NB4 (cell line): ENCODE measurements around the gene SIGLEC12.

ENCODE experiments used
- DNase-seq: peaks from one replicate; pipeline ENCODE4 v3.0.0; 2010; ENCODE audit warnings: low read depth
- H3K4me3 ChIP-seq: one replicate; pipeline ENCODE4 v1.5.1; 2011; ENCODE audit warnings: mild to moderate bottlenecking, low read depth, low read length, moderate library complexity
- MAX ChIP-seq: IDR thresholded peaks from 2 replicates; pipeline ENCODE4 v1.6.1; 2011; ENCODE audit warnings: low read depth, low read length
- MYC ChIP-seq: IDR thresholded peaks from 2 replicates; pipeline ENCODE4 v1.6.1; 2011; ENCODE audit warnings: low read depth, low read length
- POLR2A ChIP-seq: IDR thresholded peaks from 2 replicates; pipeline ENCODE4 v1.6.1; 2011; ENCODE audit warnings: mild to moderate bottlenecking; ENCODE audit not compliant: insufficient read length; ENCODE audit errors: extremely low read depth
- TF ChIP-seq, protein P1 (sequence below): IDR thresholded peaks from one replicate; pipeline ENCODE4 v1.5.1; 2012; ENCODE audit warnings: low read depth, low read length

The SIGLEC12 gene

DNA sequence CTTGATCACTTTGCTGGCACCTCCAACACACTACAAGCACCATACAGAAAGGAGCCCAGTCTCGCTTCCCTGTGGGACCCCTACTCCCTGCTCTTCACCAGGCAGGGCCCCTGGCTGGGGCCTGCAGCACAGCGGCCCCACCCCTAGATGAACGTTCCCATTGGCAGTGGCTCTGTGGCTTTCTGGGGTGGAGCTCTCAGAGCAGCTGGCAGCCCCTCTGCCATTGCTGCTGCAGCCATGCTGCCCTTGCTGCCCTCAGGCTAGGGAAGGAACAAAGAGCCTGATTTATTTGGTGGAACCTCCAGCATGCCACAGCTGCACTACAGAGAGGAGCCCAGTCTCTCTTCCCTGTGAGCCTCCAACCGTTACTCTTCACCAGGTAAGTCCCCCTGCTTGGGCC is 24.1 kb upstream of the SIGLEC12 start:
- DNase-seq, result no peak
- H3K4me3 ChIP-seq, result no peak overlapping the region
- no peak for TF ChIP-seq POLR2A
- TF ChIP-seq, protein P1, sequence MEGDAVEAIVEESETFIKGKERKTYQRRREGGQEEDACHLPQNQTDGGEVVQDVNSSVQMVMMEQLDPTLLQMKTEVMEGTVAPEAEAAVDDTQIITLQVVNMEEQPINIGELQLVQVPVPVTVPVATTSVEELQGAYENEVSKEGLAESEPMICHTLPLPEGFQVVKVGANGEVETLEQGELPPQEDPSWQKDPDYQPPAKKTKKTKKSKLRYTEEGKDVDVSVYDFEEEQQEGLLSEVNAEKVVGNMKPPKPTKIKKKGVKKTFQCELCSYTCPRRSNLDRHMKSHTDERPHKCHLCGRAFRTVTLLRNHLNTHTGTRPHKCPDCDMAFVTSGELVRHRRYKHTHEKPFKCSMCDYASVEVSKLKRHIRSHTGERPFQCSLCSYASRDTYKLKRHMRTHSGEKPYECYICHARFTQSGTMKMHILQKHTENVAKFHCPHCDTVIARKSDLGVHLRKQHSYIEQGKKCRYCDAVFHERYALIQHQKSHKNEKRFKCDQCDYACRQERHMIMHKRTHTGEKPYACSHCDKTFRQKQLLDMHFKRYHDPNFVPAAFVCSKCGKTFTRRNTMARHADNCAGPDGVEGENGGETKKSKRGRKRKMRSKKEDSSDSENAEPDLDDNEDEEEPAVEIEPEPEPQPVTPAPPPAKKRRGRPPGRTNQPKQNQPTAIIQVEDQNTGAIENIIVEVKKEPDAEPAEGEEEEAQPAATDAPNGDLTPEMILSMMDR, result no peak
- TF ChIP-seq MAX, result no peak
- no peak for TF ChIP-seq MYC

GRCh38 chr19:51524666-51525264 is 23.2 kb upstream of the SIGLEC12 start:
- TF ChIP-seq, protein P1, result no peak
- TF ChIP-seq MYC, result no peak
- TF ChIP-seq POLR2A, result no peak
- TF ChIP-seq MAX, result no peak
- DNase-seq, result no peak

GRCh38 chr19:51521781-51522180 is 20.2 kb upstream of the SIGLEC12 start:
- no peak for DNase-seq
- TF ChIP-seq POLR2A, result no peak
- no peak for TF ChIP-seq MYC
- TF ChIP-seq, protein P1, result no peak
- TF ChIP-seq MAX, result no peak
- H3K4me3 ChIP-seq, result no peak overlapping the region

More at GRCh38 chr19:51524666-51525264, 23.2 kb upstream of the SIGLEC12 start:
- no peak overlapping the region for H3K4me3 ChIP-seq

DNA sequence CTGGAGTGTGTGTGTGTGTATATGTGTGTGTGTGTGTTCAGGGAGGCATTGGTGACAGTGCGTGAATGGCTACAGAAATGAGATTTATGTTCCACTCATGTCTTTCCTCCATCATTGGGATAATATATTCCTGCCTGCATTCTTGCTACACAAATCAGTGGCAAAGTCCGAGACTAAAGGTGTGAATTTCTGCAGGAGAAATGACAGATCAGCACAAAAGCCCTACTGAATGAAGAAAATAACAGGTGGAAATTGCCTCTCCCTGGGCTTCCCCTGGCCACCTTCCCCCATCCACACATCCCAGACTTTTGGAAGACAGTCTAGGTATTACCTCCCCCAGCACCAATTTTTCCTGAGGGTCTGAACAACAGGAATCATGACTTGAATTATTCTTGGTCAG is 19.8 kb upstream of the SIGLEC12 start:
- DNase-seq, result no peak
- H3K4me3 ChIP-seq, result no peak overlapping the region
- TF ChIP-seq POLR2A (no peak), MYC (no peak), MAX (no peak)
- TF ChIP-seq, protein P1, result no peak

DNA sequence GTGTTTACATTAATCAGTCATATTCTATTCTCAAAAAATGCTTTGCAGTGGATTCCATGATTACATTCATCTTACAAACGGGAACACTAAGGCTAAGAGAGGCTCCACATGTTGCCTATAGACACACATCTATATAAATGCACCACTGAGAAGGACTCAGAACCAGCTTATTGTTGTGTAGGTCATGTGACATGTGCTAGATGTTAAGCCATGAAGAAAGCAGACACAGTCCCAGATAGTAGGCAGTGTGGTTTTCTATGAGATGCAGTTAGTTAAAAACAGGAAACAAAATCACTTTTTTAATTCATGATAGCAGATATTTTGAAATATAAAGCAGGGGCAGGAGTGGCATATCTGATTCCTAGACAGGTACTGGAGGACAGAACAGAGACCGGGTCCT is 19.1 kb upstream of the SIGLEC12 start:
- TF ChIP-seq, protein P1, result no peak
- no peak for TF ChIP-seq MYC
- TF ChIP-seq POLR2A, result no peak
- no peak for TF ChIP-seq MAX
- no peak overlapping the region for H3K4me3 ChIP-seq
- no peak for DNase-seq
